Putamen (tissue), 1 donor: ENCODE measurements around the gene MELK.

Experiments
- DNase-seq: peaks from one replicate; pipeline ENCODE4 v3.0.0-alpha.2; 2016; ENCODE audit warnings: low spot score

The MELK gene

DNA sequence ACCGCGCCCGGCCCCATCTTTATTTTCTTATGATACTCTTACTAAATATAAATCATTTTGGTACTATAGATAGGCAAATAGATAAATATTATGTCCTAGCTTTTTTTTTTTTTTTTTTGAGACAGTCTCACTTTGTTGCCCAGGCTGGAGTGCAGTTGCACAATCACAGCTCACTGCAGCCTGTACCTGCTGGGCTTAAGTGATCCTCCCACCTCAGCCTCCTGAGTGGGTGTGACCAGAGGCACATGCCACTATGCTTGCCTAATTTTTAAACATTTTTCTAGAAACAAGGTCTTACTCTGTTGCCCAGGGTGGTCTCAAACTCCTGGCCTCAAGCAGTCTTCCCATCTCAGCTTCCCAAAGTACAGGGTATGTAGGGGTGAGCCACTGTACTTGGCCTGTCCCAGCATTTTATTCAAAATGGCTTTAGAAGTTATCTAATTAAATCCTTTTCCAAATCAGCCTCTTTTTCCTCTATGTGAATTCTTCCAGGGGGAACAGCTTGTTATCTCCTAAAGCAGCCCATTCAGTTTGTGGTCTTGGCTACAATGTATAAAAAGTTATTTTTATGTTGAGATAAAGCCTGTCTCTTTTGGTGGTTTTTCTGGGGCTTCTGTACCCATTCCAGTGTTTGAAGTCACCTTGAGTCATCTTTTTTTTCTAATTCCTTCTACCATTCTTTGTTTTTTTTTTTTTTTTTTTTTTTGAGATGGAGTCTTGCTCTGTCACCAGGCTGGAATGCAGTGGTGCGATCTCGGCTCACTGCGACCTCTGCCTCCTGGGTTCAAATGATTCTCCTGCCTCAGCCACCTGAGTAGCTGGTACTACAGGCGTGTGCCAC lies 12.1 kb downstream of the MELK start:
- no peak for DNase-seq

DNA sequence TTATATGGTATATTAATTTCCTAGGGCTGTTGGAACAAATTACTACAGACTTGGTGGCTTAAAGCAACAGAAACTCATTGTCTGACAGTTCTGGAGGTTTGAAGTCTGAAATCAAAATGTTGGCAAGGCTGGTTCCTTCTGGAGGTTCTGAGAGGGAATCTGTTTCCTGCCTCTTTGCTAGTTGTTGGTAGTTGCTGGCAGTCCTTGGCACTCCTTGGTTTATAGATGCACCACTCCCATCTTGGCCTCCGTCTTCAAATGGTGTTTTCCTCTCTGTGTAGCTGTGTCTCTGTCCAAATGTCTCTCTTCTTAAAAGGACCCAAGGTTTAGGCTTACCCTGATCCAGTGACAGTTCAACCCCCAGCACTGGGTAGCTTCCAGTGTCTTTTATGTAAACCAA lies 17.5 kb downstream of the MELK start:
- no peak for DNase-seq

DNA sequence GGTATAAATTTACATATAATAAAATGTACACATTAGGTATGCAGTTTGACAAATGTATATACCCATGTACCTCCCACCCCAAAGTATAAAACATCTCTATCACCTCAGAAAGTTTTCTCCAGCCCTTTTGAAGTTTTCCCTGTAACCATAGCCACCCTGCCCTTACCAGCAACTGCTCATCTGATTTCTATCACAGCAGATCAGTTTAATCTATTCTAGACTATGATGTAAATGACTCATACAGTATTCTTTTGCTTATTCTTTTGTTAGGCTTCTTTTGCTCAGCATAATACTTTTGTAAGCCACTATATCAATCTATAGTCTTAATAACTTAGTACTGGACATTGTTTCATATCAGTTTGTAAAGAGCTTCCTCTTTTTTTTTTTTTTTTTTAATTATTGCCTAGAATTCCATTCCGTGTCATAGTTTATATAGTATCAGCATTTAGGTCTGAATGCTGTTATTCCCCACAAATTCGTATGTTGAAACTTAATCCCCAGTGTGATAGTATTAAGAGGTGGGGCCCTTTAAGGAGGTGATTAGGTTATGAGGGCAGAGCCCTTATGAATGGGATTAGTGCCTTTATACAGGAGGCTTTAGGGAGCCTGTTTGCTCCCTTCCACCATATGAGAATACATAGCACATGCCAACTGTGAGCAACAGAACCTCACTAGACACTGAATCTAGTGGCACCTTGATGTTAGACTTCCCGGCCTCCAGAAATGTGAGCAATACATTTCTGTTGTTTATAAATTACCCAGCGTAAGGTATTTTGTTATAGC lies 20.3 kb downstream of the MELK start:
- DNase-seq: no peak

DNA sequence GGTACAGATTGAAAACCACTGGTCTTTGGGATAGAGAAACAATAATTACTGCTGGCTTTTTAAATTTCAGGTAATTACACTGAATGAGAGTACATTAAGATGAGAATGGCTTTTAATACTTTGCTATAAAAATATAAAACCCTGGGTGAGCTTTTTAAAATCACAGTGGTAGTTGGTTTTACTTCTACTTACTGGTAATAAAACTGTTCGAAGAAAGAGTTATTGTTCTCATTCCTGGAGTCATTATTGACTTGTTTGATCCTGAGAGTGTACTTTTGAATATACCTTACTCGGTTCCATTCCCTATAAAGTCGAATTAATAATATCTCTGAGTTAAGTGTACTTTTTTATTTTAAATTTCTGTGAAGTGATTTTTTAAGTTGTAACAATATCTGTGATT lies 21.5 kb downstream of the MELK start:
- no peak for DNase-seq

DNA sequence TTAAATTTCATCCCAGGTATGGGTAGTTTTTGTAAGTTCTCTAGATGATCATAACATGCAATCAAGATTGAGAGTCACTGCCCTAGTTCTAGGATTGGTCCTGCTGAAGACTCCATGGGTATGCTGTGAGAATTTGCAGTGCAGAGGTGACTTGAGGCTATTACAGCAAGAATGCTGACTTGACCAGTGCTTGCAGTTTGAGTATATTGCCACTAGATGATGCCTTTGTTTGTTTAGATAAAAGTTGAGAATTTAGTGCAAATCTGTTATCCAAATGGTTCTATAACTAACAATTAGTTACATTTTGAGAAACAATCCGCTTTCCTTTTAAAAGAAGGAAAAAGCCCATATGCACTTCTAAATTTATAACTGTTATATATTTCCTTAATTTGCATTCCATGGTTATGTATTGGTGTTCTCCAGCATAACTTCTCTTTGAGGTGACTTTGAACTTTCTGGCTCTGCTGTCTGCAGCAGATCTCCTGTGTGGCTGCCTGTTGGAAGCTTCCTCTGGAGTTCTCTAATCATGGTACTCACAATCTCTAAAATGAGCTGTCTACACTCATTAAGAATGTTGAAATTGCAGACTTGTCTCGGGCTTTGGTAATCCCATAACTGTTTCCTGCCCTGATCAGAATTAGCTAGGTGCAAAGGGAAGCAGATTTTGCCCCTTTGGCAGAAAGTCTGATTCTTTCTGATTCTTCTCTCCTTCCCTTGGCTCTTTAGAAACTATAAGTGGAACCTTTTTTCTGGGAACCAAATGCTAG lies 24.9 kb downstream of the MELK start:
- no peak for DNase-seq

DNA sequence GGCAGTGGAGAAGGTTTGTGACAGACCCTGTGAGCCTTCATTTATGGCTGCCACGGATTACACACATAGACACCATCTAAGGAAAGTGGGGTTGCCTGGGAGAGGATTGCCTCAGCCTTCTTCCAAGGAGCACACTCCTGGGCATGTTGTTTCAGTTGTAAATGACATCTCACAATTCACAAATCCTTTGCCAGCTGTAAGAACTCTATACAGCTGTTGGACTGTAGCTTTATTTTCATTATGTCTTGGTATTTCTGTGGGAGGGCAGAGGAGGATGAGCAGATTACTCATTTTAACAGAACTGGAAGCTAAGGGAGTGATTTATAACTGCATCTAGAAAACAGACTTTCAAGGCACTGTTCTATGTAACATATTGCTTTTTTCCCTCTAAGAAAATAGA lies 25.6 kb downstream of the MELK start:
- DNase-seq: no peak

DNA sequence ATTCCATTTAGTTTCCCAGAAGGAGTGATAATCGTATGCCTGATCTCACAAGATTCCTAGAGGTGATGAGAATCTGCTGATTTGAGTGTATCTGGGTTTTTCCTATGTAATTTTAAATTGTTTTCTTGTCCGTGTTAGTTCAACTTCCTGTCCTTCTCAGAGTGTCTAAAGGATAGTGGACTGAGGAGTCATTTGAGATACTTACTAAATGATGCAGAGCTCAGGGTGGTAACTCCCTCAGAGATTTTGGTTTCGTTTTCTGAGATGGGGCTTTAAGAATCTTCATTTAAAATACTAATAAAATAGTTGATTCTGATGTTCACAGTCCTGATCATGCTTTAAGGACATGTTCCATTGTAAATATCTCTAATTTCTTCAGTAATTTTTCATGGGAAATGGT lies 30.3 kb downstream of the MELK start:
- no peak for DNase-seq

DNA sequence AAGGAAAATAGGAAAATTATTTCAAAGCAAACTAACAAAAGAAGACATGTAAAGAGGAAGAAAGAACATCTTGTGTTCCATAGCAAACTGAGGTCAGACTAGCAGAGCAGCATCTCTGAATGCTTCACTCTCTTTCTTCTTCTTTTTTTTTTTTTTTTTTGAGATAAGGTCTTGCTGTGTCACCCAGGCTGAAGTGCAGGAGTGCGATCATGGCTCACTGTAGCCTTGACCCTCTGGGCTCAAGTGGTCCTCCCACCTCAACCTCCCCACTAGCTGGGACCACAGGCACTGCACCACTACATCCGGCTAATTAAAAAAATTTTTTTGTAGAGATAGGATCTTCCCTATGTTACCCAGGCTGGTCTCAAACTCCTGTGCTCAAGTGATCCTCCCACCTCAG lies 36.6 kb downstream of the MELK start:
- DNase-seq: no peak

DNA sequence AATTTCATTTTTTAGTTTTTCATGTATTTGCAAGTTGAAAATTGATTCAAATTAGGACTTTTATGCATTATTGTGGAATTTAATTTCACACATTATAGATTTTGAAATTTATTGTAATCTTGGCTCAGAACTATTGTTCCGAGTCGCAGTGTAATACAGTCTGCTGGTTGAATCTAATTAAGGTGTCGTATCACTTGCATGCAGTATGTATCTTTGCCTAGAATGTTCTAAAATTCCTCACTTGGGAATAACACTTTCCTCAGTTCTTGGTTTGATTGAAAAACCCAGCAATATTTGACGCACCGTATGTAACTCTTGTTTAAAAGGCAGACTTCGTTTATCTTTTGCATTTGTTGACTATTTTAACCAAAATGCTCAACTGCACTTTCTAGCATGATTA lies 49.4 kb downstream of the MELK start:
- DNase-seq: no peak

DNA sequence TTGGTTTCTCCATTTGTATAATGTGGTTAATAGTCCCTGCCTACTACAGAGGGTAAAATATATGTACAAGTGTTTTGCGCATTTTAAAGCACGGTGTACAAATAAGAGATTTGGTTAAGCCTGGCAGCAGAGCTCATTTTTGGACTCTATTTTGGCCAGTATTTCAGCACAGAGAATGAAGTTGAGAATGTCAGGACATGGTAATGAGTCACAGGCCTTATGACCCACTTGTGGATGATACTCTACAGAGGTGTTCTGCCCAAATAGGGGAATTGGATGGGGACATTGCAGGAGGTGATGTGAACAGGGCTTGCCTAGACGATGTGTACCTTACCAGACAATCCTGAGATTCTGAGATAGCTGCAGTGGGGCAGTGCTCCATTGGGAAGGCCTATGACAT lies 50.6 kb downstream of the MELK start:
- no peak for DNase-seq

DNA sequence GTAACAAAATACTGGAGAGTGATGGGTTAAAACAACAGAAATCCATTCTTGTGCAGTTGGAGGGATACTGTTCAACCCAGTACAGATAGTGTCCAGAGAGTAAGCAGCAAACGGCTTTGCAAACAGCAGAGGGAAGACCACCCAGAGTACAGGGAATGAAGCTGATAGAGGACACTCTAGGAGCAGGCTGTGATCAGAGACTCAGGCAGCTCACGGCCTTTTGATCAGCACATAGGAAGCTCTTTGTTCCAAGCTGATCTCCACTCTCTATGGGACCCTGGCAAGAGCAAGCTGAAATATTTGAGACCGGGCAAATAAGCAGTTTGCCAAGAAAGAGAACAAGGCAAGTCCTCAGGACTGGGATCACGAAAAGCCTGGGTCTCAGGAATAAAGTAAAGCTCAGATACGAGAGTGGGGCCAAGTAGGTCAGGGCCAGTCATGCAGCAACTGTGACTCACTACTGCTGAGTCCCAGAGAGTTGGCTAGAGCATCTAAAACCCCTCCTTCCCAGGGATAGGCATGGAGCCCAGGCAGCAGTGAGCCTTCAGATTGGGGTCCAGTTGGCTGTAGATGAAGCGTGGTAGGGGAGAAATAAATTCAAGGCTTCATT lies 52.4 kb downstream of the MELK start:
- DNase-seq: peak; percentile 73

DNA sequence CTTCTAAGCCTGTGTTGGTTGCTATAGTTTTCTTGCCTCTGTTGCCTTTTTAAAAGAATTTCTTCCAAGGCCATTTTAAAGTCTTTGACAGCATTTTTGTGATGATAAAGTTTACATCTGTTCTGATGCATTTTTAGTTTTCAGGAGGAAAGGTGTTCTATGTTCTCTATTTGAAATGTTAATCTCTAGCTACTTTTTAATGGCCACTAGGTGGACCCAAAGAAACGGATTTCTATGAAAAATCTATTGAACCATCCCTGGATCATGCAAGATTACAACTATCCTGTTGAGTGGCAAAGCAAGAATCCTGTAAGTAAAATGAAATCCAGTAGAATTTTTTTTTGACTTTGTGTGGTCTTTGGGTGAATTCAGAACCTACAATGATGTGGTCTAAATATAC lies 60.2 kb downstream of the MELK start:
- no peak for DNase-seq

DNA sequence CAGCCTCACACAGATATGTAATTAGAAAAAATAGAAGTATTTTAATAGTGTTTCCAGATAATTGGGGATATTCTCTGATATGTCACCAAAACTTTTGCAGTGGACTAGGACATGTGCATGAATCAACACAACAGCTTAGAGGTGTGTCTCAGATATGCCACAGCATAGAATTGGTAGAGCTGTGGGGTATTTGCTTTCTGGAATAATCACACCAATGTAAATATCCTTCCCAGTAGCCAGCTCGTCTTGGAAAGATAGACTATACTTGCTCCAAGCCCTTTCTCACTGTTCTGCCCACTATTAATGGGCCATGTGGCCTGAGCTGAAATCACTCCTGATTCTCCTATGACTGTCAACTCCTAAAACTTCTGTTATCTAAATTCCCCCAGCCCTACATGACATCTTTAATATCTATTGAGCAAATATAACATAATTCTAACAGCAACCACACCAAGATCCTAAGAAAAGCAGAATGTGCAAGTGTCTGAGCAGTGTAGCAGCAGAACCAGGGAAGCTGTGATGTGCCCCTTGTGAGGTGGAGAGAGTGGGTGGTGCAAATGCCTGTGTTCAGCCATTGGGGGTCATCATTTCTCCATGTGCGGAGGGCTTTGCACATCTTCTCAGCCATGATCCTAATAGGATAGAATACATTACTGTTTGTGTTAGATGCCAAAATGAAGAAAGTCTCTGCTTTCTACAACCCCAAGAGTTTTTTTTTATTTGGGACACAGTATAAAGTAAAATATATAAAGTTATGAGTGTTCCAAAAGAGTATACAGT lies 65.0 kb downstream of the MELK start:
- DNase-seq: no peak

DNA sequence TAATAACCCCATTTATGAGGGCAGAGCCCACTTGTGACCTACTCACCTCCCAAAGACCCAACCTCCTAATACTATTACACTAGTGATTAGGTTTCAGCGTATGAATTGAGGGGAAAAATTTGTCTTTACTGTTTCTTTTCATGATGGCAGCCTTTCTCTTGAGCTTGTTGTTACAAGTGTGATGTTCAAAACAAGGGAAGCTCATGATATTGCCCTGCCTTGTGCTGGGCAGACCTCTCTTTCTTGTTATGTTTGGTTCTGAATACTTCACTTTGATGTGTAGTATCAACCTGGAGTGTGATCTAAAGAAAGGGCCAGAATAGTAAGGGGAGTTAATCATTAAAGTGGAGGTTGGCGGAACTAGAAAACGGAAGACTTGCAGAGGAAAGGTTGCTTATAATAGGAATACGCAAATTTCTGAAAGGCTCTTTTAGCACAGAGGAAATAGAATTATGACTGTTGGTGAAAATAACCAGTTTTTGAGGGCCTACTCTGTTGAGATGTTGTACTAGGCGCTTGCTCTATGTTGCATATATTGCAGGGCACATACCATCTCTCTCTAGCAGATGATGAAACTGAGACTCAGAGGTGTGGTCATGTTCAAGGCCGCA lies 68.2 kb downstream of the MELK start:
- no peak for DNase-seq

DNA sequence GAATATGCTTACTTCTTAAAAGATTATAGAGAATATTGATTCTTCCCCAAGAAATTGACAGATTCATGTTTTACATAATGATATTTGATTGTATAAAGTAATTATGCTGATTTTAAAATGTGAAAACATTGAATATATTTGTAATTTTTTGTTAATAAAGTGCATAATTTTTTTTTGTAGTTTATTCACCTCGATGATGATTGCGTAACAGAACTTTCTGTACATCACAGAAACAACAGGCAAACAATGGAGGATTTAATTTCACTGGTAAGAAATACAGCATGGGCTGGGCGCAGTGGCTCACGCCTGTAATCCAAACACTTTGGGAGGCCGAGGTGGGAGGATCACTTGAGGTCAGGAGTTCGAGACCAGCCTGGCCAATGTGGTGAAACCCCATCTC lies 70.1 kb downstream of the MELK start:
- DNase-seq: no peak

DNA sequence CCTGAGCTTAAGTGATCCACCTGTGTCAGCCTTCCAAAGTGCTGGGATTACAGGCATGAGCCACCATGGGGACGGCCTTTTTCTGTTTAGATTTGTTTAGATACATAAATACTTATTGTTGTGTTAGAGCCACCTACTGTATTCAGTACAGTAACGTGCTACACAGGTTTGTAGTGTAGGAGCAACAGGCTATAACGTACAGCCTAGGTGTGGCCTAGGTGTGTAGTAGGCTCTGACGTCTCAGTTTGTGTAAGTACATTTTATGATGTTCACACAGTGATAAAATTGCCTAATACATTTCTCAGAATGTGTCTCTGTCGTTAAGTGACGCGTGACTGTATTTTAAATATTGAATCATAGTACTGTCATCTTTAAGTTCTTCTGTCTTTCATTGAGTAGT lies 84.1 kb downstream of the MELK start:
- no peak for DNase-seq

DNA sequence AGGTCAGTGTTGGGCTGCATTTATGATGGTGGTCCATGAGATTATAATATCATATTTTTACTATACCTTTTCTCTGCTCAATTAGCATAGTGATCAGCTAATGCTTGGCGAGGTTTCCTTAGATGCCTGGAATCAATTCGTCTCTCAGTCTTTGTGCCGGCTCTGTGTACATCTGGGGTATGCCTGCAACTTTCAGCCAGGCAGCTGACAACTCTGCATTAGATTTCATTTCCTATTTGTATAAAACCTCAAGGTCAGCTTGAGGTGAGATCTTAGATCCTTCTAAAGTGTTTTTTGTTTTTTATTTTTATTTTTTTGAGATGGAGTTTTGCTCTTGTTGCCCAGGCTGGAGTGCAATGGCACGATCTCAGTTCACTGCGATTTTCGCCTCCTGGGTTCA lies 86.8 kb downstream of the MELK start:
- DNase-seq: no peak

DNA sequence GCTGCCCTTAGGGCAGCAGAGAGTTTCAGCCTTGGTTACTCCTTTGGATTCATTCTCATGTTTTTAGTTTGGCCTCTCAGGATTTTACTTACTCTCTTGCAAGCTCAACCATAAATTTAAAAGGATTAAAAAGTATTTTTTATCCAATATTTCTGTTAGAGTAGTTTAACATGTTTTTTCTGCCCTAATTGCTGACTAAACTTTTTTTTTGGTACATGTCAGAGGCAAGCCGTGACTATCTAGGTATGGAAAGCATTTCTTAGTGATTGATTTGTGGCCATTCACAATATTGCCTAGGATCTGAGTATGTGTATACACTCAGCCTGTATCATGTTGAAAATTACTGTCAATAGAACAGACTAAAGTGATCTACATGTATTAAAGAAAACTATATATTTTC lies 92.1 kb downstream of the MELK start:
- no peak for DNase-seq

DNA sequence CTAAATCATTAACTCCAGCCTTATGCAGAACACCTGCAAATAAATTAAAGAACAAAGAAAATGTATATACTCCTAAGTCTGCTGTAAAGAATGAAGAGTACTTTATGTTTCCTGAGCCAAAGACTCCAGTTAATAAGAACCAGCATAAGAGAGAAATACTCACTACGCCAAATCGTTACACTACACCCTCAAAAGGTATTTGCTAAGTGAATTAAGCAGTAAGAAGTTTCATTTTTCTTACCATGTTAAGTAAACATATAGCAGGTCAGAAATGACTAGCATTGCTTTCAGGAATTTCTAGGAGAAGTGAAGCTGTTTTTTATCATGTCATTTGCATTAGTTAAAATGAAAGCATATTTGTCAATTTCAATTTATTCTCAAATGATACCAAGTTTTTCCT lies 92.7 kb downstream of the MELK start:
- no peak for DNase-seq

DNA sequence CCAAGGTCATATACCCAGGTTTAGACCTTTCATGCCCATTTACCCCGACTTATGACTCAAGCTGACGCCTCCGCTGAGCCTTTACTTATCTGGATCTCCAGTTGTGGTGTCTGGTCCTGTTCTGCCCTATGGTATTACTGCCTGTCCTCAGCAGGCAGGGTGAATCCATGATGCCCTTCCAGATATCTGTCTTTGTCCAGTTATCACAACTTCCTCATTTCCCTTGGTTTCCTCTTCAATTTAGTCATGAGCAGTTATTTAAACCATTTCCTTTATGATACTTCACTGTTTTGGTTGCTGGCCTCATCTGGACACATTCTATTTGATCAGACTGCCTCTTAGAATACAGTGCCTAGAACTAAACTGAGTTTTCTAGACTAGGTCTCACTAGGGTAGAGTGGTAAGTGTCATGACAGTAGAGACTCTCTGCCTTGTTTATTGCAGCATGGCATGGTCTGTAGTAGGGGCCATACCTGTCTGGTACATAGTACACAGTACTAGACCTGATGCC lies 93.3 kb downstream of the MELK start:
- DNase-seq: no peak

DNA sequence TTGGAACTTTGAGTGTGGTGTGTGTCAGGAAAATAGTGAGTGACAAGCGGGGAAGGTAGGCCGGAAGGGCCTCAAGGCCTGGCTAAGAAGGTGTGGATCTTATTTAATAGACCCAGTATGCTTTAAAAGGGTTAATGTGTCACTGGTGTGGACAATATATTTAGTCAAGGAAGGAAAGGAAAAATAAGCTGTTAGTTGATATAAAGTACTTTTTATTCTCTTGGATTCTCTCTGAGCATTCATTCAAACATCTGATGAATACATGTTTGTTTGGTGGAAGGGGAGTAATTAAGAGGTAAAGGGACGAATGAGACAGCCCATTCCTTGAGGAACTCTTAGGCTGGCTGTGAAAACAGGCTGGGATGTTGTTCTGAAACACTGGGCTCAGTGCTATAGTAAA lies 98.9 kb downstream of the MELK start:
- DNase-seq: no peak
